Gastrocnemius medialis (tissue), 4 donors: Measurements from ENCODE around the gene B3GLCT.

ENCODE experiments used
- CTCF ChIP-seq, 5 experiments: fragments of 450-650 bp in 3 of 5; fragments of 200-600 bp in 2 of 5; sonication (generic) in 2 of 5; IDR thresholded peaks in 4 of 5; conservative IDR thresholded peaks in 1 of 5; 1 replicate in 4 of 5; 2 replicates in 1 of 5; pipeline ENCODE4 v1.5.1; 2016 to 2019; ENCODE audit warnings: antibody characterized with exemption in 5 of 5, mild to moderate bottlenecking in 3 of 5, moderate library complexity in 3 of 5
- POLR2A ChIP-seq, 2 donors: fragments of 450-650 bp; IDR thresholded peaks; one replicate each; pipeline ENCODE4 v1.6.1; 2017; ENCODE audit warnings: antibody characterized with exemption in 2 of 2, mild to moderate bottlenecking in 2 of 2, moderate library complexity in 2 of 2

GRCh38 chr13:31150315-31150985 lies 49.3 kb upstream of the B3GLCT start:
- TF ChIP-seq CTCF (IDR thresholded peaks at IDR 0.05 in 4 of 5, conservative IDR thresholded peaks at IDR 0.05 in 1 of 5) (no peak), POLR2A (IDR thresholded peaks at IDR 0.05) (no peak)
